G401.6 (cell line): ENCODE data around the gene MPHOSPH8.
"Not testable (repeated sequence)": the region's sequence is repeated elsewhere in the genome, so short reads cannot be mapped to it uniquely, and the experiment has no call there.

Experiments
- FAIRE-seq: peaks from 2 replicates; lab custom pipeline; 2012; peaks lifted over from hg19 to GRCh38; lab: Jason Lieb, UNC

The MPHOSPH8 gene

GRCh38 chr13:19685437-19685836, 52.0 kb downstream of the MPHOSPH8 start:
- FAIRE-seq: no peak

- FAIRE-seq: not testable (repeated sequence)
Measured at GRCh38 chr13:19691447-19691846, 58.0 kb downstream of the MPHOSPH8 start.

GRCh38 chr13:19695428-19695827, 62.0 kb downstream of the MPHOSPH8 start:
- FAIRE-seq: peak; percentile 27

- FAIRE-seq: no peak
Measured at GRCh38 chr13:19695829-19696228, 62.4 kb downstream of the MPHOSPH8 start.

- FAIRE-seq: not testable (repeated sequence)
Measured at GRCh38 chr13:19700963-19701362, 67.5 kb downstream of the MPHOSPH8 start.

GRCh38 chr13:19701619-19702018, 68.2 kb downstream of the MPHOSPH8 start:
- FAIRE-seq: peak; percentile 85

GRCh38 chr13:19704256-19704655, 70.8 kb downstream of the MPHOSPH8 start:
- not testable (repeated sequence) for FAIRE-seq

GRCh38 chr13:19709039-19709438, 75.6 kb downstream of the MPHOSPH8 start:
- not testable (repeated sequence) for FAIRE-seq

GRCh38 chr13:19709782-19710181, 76.3 kb downstream of the MPHOSPH8 start:
- not testable (repeated sequence) for FAIRE-seq

- peak; percentile 28 for FAIRE-seq
Measured at GRCh38 chr13:19713186-19713965, 79.9 kb downstream of the MPHOSPH8 start.

GRCh38 chr13:19720039-19720438, 86.6 kb downstream of the MPHOSPH8 start:
- no peak for FAIRE-seq
